Sigmoid colon (tissue), 7 donors: ENCODE measurements around the gene GTF2IRD1. TPM values are rescaled to one million over a fixed set of nuclear protein-coding genes. Genes with fewer than 3 reads are reported as not detected.
"Not testable (repeated sequence)": the region's sequence is repeated elsewhere in the genome, so short reads cannot be mapped to it uniquely, and the experiment has no call there.

ENCODE experiments used
- DNase-seq: peaks from one replicate; pipeline ENCODE4 v3.0.0-alpha.2; 2019
- H3K27ac ChIP-seq, 4 donors: fragments of 200-600 bp; sonication (generic); one replicate each; pipeline ENCODE4 v1.5.1; 2016 to 2019; ENCODE audit warnings: mild to moderate bottlenecking in 1 of 4
- H3K27me3 ChIP-seq, 3 donors: fragments of 200-600 bp; sonication (generic); one replicate each; pipeline ENCODE4 v1.5.1; 2019; ENCODE audit warnings: mild to moderate bottlenecking in 1 of 3
- H3K36me3 ChIP-seq, 4 donors: fragments of 200-600 bp; sonication (generic); one replicate each; pipeline ENCODE4 v1.5.1; 2016 to 2019
- H3K4me1 ChIP-seq, 4 donors: fragments of 200-600 bp; sonication (generic); one replicate each; pipeline ENCODE4 v1.5.1; 2017 to 2019
- H3K4me3 ChIP-seq, 4 donors: fragments of 200-600 bp; sonication (generic); one replicate each; pipeline ENCODE4 v1.5.1; 2017 to 2019; ENCODE audit warnings: mild to moderate bottlenecking in 2 of 4, moderate library complexity in 1 of 4
- H3K9me3 ChIP-seq, 4 donors: fragments of 200-600 bp in 3 of 4; sonication (generic) in 3 of 4; one replicate each; pipeline versions ENCODE4 v1.5.1 to v1.6.1; 2013 to 2019
- EP300 ChIP-seq, 4 donors: sonication (generic); formaldehyde crosslinking; IDR thresholded peaks; one replicate each; pipeline ENCODE4 v1.6.1; 2017; ENCODE audit warnings: antibody characterized with exemption in 4 of 4
- POLR2A ChIP-seq, 2 donors: fragments of 450-650 bp; IDR thresholded peaks; one replicate each; pipeline ENCODE4 v1.6.1; 2016; ENCODE audit warnings: antibody characterized with exemption in 2 of 2, mild to moderate bottlenecking in 2 of 2, moderate library complexity in 2 of 2
- POLR2AphosphoS5 ChIP-seq, 4 donors: sonication (generic); formaldehyde crosslinking; IDR thresholded peaks; one replicate each; pipeline ENCODE4 v1.6.1; 2017; ENCODE audit warnings: antibody characterized with exemption in 4 of 4
- WGBS, 2 donors: extraction: QIAGEN DNeasy Blood & Tissue Kit; methylation state at CpG; one replicate each; pipeline ENCODE4 v1.1.7; 2013; 5-methylcytosine and 5-hydroxymethylcytosine counted together
- intact Hi-C: fragments of 100-400 bp; cut with DNase I; formaldehyde crosslinking; loops from one replicate; pipeline ENCODE4 v1.15.1; 2023
- polyA plus RNA-seq, 3 donors: library from polyadenylated mRNA; stranded (reverse); fragments of 200-250 nt; gene quantifications; one replicate each; pipeline ENCODE4 v1.2.3, GENCODE V29; 2013
- total RNA-seq, 4 donors: library from RNA; depleted of rRNA; stranded (reverse); fragments of >200 nt; gene quantifications; one replicate each; pipeline ENCODE4 v1.1.0, GENCODE V29; 2016
- TF ChIP-seq, protein P1 (sequence below), 4 experiments: fragments of 450-650 bp in 3 of 4; fragments of 200-600 bp in 1 of 4; IDR thresholded peaks; one replicate each; pipeline ENCODE4 v1.5.1; 2016 to 2019; ENCODE audit warnings: antibody characterized with exemption in 4 of 4, mild to moderate bottlenecking in 3 of 4, moderate library complexity in 2 of 4
- donor health status: healthy with polysubstance abuse.
- donor health status: Bipolar disorder and iron deficiency.
- donor health status: healthy.

GTF2IRD1 gene
- total and polyA plus RNA-seq, 7 donors = 1.8 to 24.2 (median 15.0) TPM

DNA sequence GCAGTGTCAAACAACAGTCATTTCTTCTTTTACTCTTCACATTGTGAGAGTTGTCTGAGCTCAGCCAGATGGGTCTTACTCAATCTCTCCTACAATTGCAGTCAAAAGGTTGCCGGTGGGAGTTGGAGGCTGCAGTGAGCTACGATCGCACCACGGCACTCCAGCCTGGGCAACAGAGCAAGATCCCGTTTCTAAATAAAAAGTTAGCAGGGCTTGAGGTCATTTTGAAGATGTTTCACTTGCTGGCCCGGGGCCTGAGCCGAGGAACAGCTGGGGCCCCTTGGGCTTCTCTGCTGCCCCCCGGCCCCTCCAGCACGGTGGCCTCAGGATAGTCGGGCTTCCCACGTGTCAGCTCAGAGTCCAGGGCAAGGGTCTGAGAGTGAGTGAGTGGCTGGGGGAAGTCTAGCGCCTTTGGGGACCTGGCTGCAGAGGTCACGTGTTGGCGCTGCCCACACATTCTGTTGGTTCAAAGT lies 40.4 kb downstream of the GTF2IRD1 start:
- Histone ChIP-seq H3K4me1 (peaks cover 2 to 13% (median 7%) of the 10 kb centered on the region in 4 donors), H3K9me3 (no peaks in the 10 kb centered on the region), H3K36me3 (no peaks in the 10 kb centered on the region), H3K4me3 (no peak overlapping the region), H3K27me3 (no peaks in the 10 kb centered on the region), H3K27ac (no peak overlapping the region)
- no peak for DNase-seq
- intact Hi-C loops = no loop called here
- WGBS, 2 donors = 87 to 89% methylated on average over 14 of the region's 14 CpGs
- TF ChIP-seq, protein P1, sequence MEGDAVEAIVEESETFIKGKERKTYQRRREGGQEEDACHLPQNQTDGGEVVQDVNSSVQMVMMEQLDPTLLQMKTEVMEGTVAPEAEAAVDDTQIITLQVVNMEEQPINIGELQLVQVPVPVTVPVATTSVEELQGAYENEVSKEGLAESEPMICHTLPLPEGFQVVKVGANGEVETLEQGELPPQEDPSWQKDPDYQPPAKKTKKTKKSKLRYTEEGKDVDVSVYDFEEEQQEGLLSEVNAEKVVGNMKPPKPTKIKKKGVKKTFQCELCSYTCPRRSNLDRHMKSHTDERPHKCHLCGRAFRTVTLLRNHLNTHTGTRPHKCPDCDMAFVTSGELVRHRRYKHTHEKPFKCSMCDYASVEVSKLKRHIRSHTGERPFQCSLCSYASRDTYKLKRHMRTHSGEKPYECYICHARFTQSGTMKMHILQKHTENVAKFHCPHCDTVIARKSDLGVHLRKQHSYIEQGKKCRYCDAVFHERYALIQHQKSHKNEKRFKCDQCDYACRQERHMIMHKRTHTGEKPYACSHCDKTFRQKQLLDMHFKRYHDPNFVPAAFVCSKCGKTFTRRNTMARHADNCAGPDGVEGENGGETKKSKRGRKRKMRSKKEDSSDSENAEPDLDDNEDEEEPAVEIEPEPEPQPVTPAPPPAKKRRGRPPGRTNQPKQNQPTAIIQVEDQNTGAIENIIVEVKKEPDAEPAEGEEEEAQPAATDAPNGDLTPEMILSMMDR (IDR thresholded peaks at IDR 0.05) = no peak
- TF ChIP-seq POLR2AphosphoS5 (IDR thresholded peaks at IDR 0.05) (no peak), POLR2A (IDR thresholded peaks at IDR 0.05) (no peak), EP300 (IDR thresholded peaks at IDR 0.05) (no peak)

DNA sequence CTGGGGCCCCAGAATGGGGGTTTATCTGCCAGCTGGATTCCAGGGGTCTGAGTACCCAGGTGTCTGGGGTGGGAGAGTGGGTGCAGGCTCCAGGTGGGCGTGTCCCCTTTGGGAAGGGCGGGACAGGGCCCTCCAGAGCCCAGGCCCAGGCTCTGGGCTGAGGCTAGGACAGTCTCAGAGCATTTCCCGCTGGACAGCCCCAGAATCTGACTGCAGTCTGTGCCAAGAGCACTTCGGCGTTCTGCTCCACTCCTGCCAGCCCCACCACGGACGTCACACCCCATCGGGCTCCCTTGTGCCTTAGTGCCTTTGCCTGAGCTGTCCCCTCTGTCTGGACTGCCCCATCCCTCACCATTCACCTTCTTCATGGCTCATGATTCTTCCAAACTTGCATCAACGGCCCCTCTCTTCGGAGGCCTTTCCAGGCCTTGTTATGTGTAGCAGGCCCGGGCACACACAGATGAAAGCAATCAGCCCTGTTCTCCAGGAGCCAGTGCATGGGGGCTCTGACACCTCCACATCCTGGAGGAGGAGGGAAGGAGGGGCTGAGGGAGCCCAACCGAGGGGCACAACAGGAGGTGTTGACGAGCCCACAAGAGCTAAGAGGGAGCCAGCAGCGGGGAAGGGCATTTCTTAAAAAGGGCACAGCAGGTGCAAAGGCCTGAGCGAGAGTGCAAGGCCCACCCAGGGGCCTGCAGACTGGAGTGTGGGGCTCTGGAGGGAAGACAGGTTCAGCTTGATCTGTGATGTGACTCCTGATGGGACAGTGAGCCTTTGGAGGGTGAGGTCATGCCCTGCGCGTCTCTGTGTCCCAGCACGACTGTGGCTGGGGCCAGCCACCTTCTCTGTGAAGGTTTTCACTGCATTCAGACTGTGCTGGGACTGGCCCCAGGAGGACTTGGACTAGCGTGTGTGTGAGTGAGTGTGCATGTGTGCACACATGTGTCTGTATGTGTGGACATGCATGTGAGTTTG lies 41.7 kb downstream of the GTF2IRD1 start:
- intact Hi-C loops = no loop called here
- 81 to 82% methylated on average over 19 of the region's 19 CpGs for WGBS, 2 donors
- no peak for DNase-seq
- Histone ChIP-seq H3K4me3 (no peak overlapping the region), H3K27me3 (no peaks in the 10 kb centered on the region), H3K36me3 (no peaks in the 10 kb centered on the region), H3K9me3 (no peaks in the 10 kb centered on the region), H3K4me1 (peaks cover 2 to 13% (median 7%) of the 10 kb centered on the region in 4 donors), H3K27ac (peak overlapping the region in 2 of 4 donors; percentile 27)
- TF ChIP-seq, protein P1 (IDR thresholded peaks at IDR 0.05) = no peak
- no peak for TF ChIP-seq POLR2A (IDR thresholded peaks at IDR 0.05)
- TF ChIP-seq EP300 (IDR thresholded peaks at IDR 0.05) = no peak
- TF ChIP-seq POLR2AphosphoS5 (IDR thresholded peaks at IDR 0.05) = no peak

DNA sequence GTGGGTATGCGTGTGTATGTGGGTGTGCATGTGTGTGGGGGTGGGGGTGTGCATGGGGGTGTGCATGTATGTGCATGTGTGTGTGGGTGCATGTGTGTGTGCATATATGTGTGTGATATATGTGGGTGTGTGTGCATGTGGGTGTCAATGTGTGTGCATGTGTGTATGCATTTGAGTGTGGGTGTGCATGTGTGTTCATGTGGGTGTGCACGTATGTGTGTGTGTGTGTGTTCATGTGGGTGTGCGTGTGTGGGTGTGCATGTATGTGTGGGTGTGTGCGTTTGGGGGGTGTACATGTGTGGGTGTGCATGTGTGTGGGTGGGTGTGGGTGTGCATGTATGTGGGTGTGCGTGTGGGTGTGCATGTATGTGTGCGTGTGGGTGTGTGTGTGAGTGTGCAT lies 42.6 kb downstream of the GTF2IRD1 start:
- H3K4me3 ChIP-seq = no peak overlapping the region
- 88 to 92% methylated on average over 6 of the region's 6 CpGs for WGBS, 2 donors
- TF ChIP-seq, protein P1 (IDR thresholded peaks at IDR 0.05) = no peak
- no peak for TF ChIP-seq POLR2AphosphoS5 (IDR thresholded peaks at IDR 0.05)
- no peak for TF ChIP-seq POLR2A (IDR thresholded peaks at IDR 0.05)
- TF ChIP-seq EP300 (IDR thresholded peaks at IDR 0.05) = no peak
- H3K27ac ChIP-seq = no peak overlapping the region
- H3K4me1 ChIP-seq = peaks cover 2 to 16% (median 10%) of the 10 kb centered on the region in 4 donors
- H3K9me3 ChIP-seq = no peaks in the 10 kb centered on the region
- DNase-seq = no peak
- H3K27me3 ChIP-seq = no peaks in the 10 kb centered on the region
- no peaks in the 10 kb centered on the region for H3K36me3 ChIP-seq
- intact Hi-C loops = no loop called here

DNA sequence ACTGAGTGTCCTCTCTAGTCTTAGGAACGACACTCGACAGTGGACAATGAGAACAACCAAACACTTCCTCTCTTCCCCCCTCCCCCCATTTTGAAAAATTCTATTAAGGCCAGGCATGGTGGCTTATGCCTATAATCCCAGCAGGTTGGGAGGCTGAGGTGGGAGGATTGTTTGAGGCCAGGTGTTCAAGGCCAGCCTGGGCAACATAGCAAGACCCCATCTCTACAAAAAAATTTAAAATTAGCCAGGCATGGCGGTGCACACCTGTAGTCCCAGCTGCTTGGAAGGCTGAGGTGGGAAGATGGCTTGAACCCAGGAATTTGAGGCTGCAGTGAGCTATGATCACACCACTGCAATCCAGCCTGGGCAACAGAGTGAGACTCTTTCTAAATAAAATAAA lies 43.1 kb downstream of the GTF2IRD1 start:
- H3K9me3 ChIP-seq, intact Hi-C loops, DNase-seq, H3K27me3 ChIP-seq, H3K27ac ChIP-seq, H3K36me3 ChIP-seq, H3K4me3 ChIP-seq: not testable (repeated sequence)
- peaks cover 2 to 20% (median 12%) of the 10 kb centered on the region in 4 donors for H3K4me1 ChIP-seq
- WGBS, 2 donors = 93% methylated on average over 3 of the region's 3 CpGs

DNA sequence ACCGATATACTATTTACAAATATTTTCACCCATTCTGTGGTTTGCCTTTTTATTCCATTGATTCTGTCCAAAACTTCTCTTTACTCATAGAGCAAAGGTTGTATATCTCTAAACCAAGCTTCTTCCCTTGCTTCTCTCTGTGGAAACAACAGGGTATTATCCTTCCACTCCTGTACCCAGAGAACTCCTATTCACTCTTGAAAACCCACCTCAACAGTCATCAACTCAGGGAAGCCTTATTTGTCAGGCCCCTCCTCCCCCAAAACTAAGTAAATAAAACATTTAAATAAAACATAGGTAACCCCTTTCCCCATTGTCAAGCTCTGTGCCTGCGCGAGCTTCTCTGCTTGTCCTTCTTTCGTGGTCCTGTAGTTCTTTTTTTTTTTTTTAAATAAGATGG lies 44.6 kb downstream of the GTF2IRD1 start:
- 94 to 97% methylated on average over 4 of the region's 4 CpGs for WGBS, 2 donors
- no peaks in the 10 kb centered on the region for H3K9me3 ChIP-seq
- peaks cover 2 to 29% (median 22%) of the 10 kb centered on the region in 4 donors for H3K4me1 ChIP-seq
- intact Hi-C loops = no loop called here
- no peaks in the 10 kb centered on the region for H3K27me3 ChIP-seq
- H3K36me3 ChIP-seq = no peaks in the 10 kb centered on the region
- no peak overlapping the region for H3K27ac ChIP-seq
- TF ChIP-seq, protein P1 (IDR thresholded peaks at IDR 0.05) = no peak
- H3K4me3 ChIP-seq = no peak overlapping the region
- DNase-seq = no peak
